ENCODE data around the gene MED13L. TPM values are rescaled to one million over a fixed set of nuclear protein-coding genes. Genes with fewer than 3 reads are reported as not detected.

Gene MED13L
- total and polyA plus RNA-seq, 2 of the 8 experiments (the other 6 are each of a cell fraction or from before 2014, with no cell fraction given): 15.9 to 51.7 TPM

DNA sequence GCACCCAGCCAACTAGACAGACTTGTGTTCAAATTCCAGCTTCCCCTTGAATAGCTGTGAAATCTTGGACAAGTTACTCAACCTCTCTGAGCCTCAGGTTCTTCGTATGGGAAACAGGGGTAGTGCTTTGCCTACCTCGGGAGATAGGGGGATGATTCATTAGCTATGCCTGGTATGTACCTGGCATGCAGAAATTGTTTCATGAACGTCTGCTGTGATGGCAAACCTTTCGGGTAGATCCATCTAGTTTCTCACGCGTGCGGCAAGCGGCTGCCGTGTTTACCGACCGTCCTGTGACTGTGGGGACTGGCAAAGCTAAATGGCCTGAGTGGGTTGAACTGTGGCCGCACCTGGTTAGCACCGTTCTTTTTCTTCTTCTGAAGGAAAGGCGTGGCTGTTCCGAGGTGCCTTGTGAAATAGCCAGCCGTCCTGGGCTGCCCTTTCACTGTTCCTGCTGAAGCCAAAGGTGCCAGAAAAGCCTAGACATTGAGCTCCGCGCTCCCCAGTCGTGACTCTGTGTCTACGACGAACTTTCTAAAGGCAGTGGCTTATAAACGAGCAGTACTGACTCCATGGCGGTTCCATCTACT is 40.6 kb upstream of the MED13L start:
- H3K27me3 ChIP-seq (replicated peaks in 1 of 4; ENCODE audit: control insufficient read depth in 3 of 4, extremely low read depth in 1 of 4, insufficient read depth in 3 of 4, low read length in 3 of 4): no peaks in the 10 kb centered on the region
- H4K5ac ChIP-seq (ENCODE audit: insufficient read length, low read depth, low read length): no peak overlapping the region
- 0 out of 2 replicates have a peak overlapping the region, but pooled peaks have one; percentile 60 for H2BK12ac ChIP-seq (ENCODE audit: low read depth, low read length)
- H3K18ac ChIP-seq (ENCODE audit: extremely low read depth, low read length): no peak overlapping the region
- POLR2A ChIA-PET (ENCODE audit: partially characterized antibody): interaction anchor here (1.1 to 1.3 kb wide), 3 partner anchors 9 to 22 kb away, joined by 3 to 6 read pairs (median 4); no protein-coding TSS in a partner anchor
- H3K4me2 ChIP-seq (ENCODE audit: insufficient read depth in 1 of 2, low read depth in 2 of 2, low read length in 2 of 2): no peak overlapping the region
- no peaks in the 10 kb centered on the region for H3K9me3 ChIP-seq (ENCODE audit: insufficient read depth in 2 of 2, low read depth in 1 of 2, low read length in 1 of 2)
- 85% methylated on average over 23 of the region's 23 CpGs; no CpG with 5 or more reads in 1 of the 2 experiments for WGBS, 2 experiments (ENCODE audit: extremely low coverage in 1 of 2, insufficient coverage in 1 of 2, insufficient read length in 1 of 2, insufficient replicate concordance in 2 of 2, low coverage in 1 of 2, low lambda C conversion rate in 2 of 2, missing lambda C conversion rate in 1 of 2)
- CTCF ChIA-PET (ENCODE audit: partially characterized antibody): interaction anchor here (1.3 kb wide), 1 partner anchor 42 kb away, joined by 3 read pairs; no protein-coding TSS in a partner anchor
- H3K4ac ChIP-seq (replicated peaks; ENCODE audit: insufficient read length, low read depth, low read length): no peak overlapping the region
- H3K56ac ChIP-seq (replicated peaks; ENCODE audit: insufficient read length, low read depth, low read length): no peak overlapping the region
- H3K14ac ChIP-seq (ENCODE audit: insufficient read length): no peak overlapping the region
- H2BK15ac ChIP-seq (ENCODE audit: low read length): no peak overlapping the region
- no peak overlapping the region for H3K23ac ChIP-seq (ENCODE audit: insufficient read length)
- H3K4me1 ChIP-seq (replicated peaks in 1 of 4; ENCODE audit: control insufficient read depth in 3 of 4, insufficient read depth in 4 of 4, low read length in 3 of 4): peaks cover 0 to 3% (median under 1%) of the 10 kb centered on the region in 4 experiments; a peak in 3 of 7 replicates
- H3K79me2 ChIP-seq (ENCODE audit: control insufficient read depth in 1 of 2, insufficient read depth in 2 of 2, low read length in 2 of 2): no peaks in the 10 kb centered on the region
- no peak overlapping the region for H4K91ac ChIP-seq (replicated peaks; ENCODE audit: insufficient read length, low read length)
- H4K8ac ChIP-seq (ENCODE audit: extremely low read depth, insufficient read depth, low read length): no peak overlapping the region
- no peak overlapping the region for H2BK120ac ChIP-seq (replicated peaks; ENCODE audit: low read depth, low read length)
- no peak overlapping the region for H2BK5ac ChIP-seq (ENCODE audit: low read depth, low read length)
- H3K23me2 ChIP-seq (ENCODE audit: low read depth, low read length): no peaks in the 10 kb centered on the region; the same call in 1 of the 2 replicates
- no peak overlapping the region for H3K9ac ChIP-seq (replicated peaks in 1 of 4; ENCODE audit: extremely low read depth in 1 of 4, low read depth in 3 of 4, low read length in 3 of 4)
- no peaks in the 10 kb centered on the region for H3K79me1 ChIP-seq (ENCODE audit: low read depth, low read length)
- no peak overlapping the region for H3K27ac ChIP-seq (ENCODE audit: low read depth, low read length)
- FAIRE-seq (no peak), DNase-seq (ENCODE audit: low read depth in 1 of 2, low spot score in 2 of 2) (no peak)
- H2AK5ac ChIP-seq (ENCODE audit: low read depth, low read length): no peak overlapping the region
- H3K4me3 ChIP-seq (ENCODE audit: extremely low read depth in 1 of 4, insufficient read depth in 2 of 4, low read depth in 3 of 4, low read length in 4 of 4): no peak overlapping the region
- no peaks in the 10 kb centered on the region for H4K20me1 ChIP-seq (replicated peaks in 1 of 2; ENCODE audit: control insufficient read depth in 1 of 2, insufficient read depth in 2 of 2, low read length in 2 of 2)
- H2AFZ ChIP-seq (ENCODE audit: low read length): peak overlapping the region; percentile 77; the same call in 1 of the 2 replicates
- H2BK20ac ChIP-seq (ENCODE audit: low read length): 0 out of 2 replicates have a peak overlapping the region, but pooled peaks have one; percentile 72
- no peaks in the 10 kb centered on the region for H3K36me3 ChIP-seq (ENCODE audit: control insufficient read depth in 2 of 4, insufficient read depth in 4 of 4, low read length in 3 of 4)
- TF ChIP-seq YY1 (IDR thresholded peaks at IDR 0.05; ENCODE audit: low read depth, low read length) (no peak), SRF (IDR thresholded peaks at IDR 0.05; ENCODE audit: low read depth, low read length) (no peak), SIRT6 (IDR thresholded peaks at IDR 0.05; ENCODE audit: low read length) (no peak), JUN (IDR thresholded peaks at IDR 0.05; ENCODE audit: low read depth, low read length) (no peak), SP2 (IDR thresholded peaks at IDR 0.05; ENCODE audit: low read length) (no peak), MAFK (IDR thresholded peaks at IDR 0.05; ENCODE audit: low read depth, low read length) (no peak), BACH1 (IDR thresholded peaks at IDR 0.05; ENCODE audit: low read length) (no peak), CHD2 (IDR thresholded peaks at IDR 0.05; ENCODE audit: low read length) (no peak), CBX5 (IDR thresholded peaks at IDR 0.05; ENCODE audit: low read depth, low read length) (no peak), PHF8 (conservative IDR thresholded peaks at IDR 0.05; ENCODE audit: low read depth, low read length) (no peak)
